ENCODE data around the gene MTLN.
"Not testable (repeated sequence)": the region's sequence is repeated elsewhere in the genome, so short reads cannot be mapped to it uniquely, and the experiment has no call there.

GRCh38 chr2:110248081-110248795, 35.9 kb upstream of the MTLN start:
- TF ChIP-seq POLR2AphosphoS5 (IDR thresholded peaks at IDR 0.05; ENCODE audit: borderline replicate concordance, low read depth, low read length); EZH2 (IDR thresholded peaks at IDR 0.05): not testable (repeated sequence)
